Fibroblast of skin of scalp (primary cell): ENCODE results near the gene TMPRSS2.

ENCODE experiments used
- DNase-seq: peaks from one replicate; pipeline ENCODE4 v3.0.0-alpha.2; 2013

TMPRSS2 gene

GRCh38 chr21:41446586-41446985 lies 61.4 kb downstream of the TMPRSS2 start:
- DNase-seq: peak; percentile 11

- no peak for DNase-seq
These were observed 62.5 kb downstream of the TMPRSS2 start for GRCh38 chr21:41445465-41445862.

- DNase-seq: no peak
These were observed 63.1 kb downstream of the TMPRSS2 start for GRCh38 chr21:41444703-41445464.

GRCh38 chr21:41443562-41443961 lies 64.4 kb downstream of the TMPRSS2 start:
- no peak for DNase-seq

DNA sequence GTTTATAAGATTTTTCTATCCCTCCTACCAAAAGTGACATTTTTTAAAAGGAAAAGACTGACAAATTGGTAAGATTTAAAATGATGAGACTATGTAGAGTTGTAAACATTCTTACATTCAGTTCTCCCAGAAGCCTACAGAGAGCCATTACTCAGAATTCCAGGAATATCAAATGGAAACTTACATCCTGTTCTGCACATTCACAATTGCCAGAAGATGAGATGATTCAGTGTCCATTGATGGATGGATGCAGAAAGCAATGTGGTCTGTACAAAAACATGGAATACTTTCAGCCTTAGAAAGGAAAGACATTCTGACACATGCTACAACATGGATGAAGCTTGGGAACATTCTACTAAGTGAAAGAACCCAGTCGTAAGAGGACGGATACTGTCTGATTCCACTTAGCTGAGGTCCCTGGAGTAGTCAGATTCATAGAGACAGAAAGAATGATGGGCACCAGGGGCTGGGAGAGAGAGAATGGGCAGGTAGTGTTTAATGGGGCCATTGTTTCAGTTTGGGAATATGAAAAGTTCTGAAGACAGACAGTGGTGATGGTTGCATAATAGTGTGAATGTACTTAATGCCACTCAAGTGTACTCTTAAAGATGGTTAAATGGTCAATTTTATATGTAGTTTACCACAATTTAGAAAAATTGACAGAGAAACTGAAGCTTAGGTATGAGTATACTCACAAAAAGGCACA lies 65.3 kb downstream of the TMPRSS2 start:
- DNase-seq: peak; percentile 46

- DNase-seq: no peak
These were observed 66.4 kb downstream of the TMPRSS2 start for GRCh38 chr21:41441546-41441945.

DNA sequence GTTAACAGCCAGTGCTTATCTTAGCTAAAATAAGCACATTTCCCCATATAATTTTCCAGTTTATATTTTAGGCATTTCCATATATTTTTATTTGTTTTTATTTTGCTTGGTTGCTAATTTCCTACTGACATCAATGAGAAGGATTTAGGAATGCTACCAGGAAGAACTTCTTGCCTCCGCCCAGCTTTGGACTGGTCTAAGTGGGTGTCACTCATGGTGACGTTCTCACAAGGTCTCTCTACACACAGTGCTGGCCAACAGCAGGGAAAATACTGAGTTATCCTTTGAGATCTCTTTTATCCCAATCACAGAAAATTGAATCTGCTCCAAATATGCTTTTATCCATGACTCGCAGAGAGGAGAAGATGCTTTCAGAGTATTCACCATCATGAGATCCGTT lies 68.7 kb downstream of the TMPRSS2 start:
- peak; percentile 11 for DNase-seq

DNA sequence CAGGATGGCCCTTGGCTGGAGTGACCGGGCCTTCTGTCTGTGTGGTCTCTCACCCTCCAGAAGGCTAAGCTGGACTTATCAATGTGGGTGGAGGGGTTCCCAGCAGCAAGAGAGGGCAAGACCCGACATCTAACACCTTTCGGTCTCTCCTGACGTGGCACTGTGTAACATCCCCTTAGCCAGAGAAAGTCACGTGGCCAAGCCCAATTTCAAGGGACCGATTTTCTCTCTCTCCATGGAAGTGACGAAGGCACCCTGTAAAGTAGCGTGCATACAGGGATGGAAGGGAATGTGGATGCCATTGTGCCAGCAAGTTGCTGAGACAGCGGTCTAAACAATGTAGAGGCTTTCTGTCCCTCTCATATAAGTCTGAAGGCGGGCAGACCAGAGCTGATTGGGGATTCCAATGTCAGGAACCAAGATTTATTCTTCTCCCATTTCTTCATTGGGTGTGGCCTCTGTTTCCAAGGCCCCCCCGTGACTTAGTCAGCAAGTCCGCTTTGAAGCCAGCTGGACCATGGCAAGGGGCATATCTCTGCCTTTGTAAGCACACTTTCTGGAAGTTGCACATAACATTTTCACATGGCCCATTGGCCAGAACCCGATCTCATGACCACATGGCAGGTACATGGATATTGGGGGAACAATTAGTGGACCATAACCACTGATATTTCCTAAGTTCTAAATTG lies 69.4 kb downstream of the TMPRSS2 start:
- no peak for DNase-seq

- no peak for DNase-seq
These were observed 70.2 kb downstream of the TMPRSS2 start for GRCh38 chr21:41437729-41438128.

- DNase-seq: no peak
These were observed 72.3 kb downstream of the TMPRSS2 start for GRCh38 chr21:41435706-41436105.

DNA sequence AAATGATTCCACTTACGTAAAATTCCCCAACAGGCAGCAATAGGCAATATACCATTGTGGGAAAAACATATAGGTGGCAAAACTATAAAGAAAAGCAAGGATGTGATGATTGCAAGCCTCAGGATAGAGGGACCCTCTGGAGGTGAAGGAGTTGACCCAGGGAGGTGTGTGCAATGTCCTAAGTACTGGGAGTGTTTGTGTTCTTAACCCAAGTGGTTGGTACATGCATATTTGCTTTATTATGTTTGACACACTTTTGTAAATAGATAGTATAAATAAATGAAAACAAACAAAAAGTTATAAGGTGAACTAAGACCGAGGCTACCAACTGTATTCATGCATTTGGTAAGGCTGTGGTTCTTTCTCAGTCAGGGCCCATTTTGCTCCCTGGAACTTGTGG lies 74.4 kb downstream of the TMPRSS2 start:
- DNase-seq: no peak

GRCh38 chr21:41432562-41433460 lies 75.1 kb downstream of the TMPRSS2 start:
- no peak for DNase-seq

DNA sequence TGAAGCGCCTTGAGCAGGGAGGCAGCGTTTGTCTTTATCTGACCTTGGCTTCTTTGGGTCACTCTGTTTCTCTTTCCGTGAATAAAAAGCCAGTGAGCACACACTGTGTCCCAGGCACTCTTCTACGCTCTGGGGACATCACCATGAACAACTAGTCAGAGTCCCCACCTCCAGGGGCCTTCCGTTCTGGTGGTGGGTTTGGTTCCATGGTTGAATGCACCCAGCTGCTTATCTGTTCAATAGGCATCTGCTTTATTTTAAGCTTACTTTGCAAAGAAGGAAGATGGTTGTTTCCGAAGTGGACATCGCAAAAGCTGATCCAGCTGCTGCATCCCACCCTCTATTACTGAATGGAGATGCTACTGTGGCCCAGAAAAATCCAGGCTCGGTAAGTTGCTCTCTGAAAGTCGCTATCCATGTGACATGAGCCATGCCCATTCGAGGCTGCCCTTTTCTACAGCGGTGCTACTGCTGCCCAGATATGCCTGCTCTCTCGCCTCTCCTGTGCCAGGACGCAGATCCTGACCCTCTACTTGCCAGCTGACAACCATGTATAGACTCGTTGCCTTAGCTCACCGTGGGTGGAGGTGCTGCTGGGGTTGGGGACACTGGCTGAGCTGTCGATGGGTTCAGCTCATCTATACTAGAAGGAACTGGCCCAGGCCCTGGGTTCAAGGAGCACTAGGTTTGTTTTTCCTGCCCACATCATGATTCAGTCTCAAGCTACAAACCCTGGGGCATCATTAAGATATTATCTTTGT lies 76.0 kb downstream of the TMPRSS2 start:
- no peak for DNase-seq

- no peak for DNase-seq
These were observed 78.0 kb downstream of the TMPRSS2 start for GRCh38 chr21:41429925-41430491.

GRCh38 chr21:41429305-41429704 lies 78.7 kb downstream of the TMPRSS2 start:
- DNase-seq: no peak

- no peak for DNase-seq
These were observed 79.1 kb downstream of the TMPRSS2 start for GRCh38 chr21:41428847-41429246.

- DNase-seq: no peak
These were observed 79.6 kb downstream of the TMPRSS2 start for GRCh38 chr21:41428311-41428710.

DNA sequence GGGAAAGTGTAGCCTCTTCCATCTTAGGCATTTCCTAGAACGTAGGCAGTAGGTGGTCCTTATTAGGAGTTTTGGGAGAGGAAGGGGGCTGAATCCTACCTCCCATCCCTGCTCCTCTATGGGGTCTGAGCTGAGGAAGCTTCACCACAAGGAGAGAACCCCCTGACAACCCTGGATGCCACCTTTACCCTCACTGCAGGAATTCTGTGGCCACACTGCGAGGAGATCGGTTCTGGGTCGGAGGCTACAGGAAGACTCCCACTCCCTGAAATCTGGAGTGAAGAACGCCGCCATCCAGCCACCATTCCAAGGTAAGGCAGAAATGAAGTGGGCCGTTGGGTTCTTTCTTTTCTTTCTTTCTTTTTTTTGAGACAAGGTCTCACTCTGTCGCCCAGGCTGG lies 80.4 kb downstream of the TMPRSS2 start:
- DNase-seq: no peak

GRCh38 chr21:41426676-41427404 lies 81.1 kb downstream of the TMPRSS2 start:
- no peak for DNase-seq

GRCh38 chr21:41425954-41426675 lies 81.8 kb downstream of the TMPRSS2 start, which contains the start of gene MX1:
Gene MX1 (plus strand): TSS chr21:41426239. CDS start chr21:41432071, 5,832 bp downstream.
- peak; percentile 38 for DNase-seq
